ENCODE data around the gene ST7. TPM values are rescaled to one million over a fixed set of nuclear protein-coding genes. Genes with fewer than 3 reads are reported as not detected.
"Not testable (repeated sequence)": the region's sequence is repeated elsewhere in the genome, so short reads cannot be mapped to it uniquely, and the experiment has no call there.

The ST7 gene
- total RNA-seq, 2 experiments from 2014 or later, result 5.2 to 5.9 TPM

DNA sequence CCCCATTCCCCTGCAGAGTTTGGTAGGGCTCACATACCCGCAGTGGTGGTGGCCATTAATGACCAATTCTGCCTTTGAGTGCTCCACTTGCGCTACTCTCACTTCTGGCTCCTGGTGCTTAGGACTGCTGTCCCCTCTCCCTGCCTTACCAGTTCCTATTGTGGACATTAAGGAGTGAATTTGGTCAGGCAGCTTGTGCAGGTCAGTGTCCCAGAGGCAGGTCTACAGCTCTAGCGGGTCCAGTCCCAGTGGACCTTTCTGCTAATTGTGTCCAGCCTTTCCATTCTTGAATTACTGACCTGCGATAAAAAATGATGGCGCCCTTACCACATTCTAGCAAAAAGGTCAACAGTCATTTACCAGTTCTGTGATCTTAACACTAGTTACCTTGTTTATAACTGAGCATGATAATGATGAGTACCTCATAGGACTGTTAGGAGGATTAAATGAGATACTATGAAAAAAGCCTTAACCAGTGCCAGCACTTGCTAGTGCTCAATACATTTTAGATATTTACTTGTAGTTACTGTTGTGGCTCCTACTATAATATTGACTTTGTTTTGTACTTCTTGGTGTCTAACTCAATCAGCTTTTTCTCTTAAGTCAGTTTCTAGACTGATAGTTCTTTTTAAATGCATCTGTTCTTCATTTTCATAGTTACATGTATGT lies 14.1 kb downstream of the ST7 start:
- ChIA-PET POLR2A (interaction anchor here (0.7 kb wide), 1 partner anchor 10 kb away, joined by 3 read pairs; no protein-coding TSS in a partner anchor), CTCF (interaction anchor here (0.8 kb wide), 1 partner anchor 37 kb away, joined by 4 read pairs; no protein-coding TSS in a partner anchor)
- H3K27ac Mint-ChIP-seq, result no peak overlapping the region
- H3K4me1 Mint-ChIP-seq (ENCODE audit: low read depth), result peaks cover 8% of the 10 kb centered on the region
- no peaks in the 10 kb centered on the region for H3K36me3 Mint-ChIP-seq (ENCODE audit: low read depth)
- no peaks in the 10 kb centered on the region for H3K9me3 Mint-ChIP-seq (ENCODE audit: insufficient read depth)
- no peak for DNase-seq
- no peak overlapping the region for H3K4me3 Mint-ChIP-seq
- ATAC-seq, result no peak
- peaks cover 3% of the 10 kb centered on the region for H3K27me3 Mint-ChIP-seq (ENCODE audit: low read depth)

DNA sequence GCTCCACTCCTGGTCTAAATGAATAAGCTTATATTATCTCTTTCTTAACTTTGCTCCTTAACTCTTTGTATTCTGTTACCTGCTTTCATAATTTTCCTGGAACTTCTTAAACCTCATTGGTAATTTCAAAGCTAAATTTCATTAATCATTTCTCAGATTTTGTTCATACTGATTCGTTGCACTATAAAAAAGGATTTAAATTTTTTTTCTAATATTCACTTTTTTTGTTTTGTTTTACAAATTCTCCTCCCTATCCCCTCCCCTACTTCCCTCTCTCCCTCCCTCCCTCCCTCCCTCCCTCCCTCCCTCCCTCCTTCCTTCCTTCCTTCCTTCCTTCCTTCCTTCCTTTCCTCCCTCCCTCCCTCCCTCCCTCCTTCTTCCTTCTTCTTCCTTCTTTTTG lies 14.7 kb downstream of the ST7 start:
- POLR2A ChIA-PET, result interaction anchor here (0.7 kb wide), 1 partner anchor 11 kb away, joined by 3 read pairs; no protein-coding TSS in a partner anchor
- peaks cover 6% of the 10 kb centered on the region for H3K4me1 Mint-ChIP-seq (ENCODE audit: low read depth)
- DNase-seq (no peak), ATAC-seq (no peak)
- CTCF ChIA-PET, result interaction anchor here (0.7 to 0.8 kb wide), 2 partner anchors 38 to 41 kb away, joined by 3 to 4 read pairs; no protein-coding TSS in a partner anchor
- no peaks in the 10 kb centered on the region for H3K36me3 Mint-ChIP-seq (ENCODE audit: low read depth)
- no peak overlapping the region for H3K27ac Mint-ChIP-seq
- H3K9me3 Mint-ChIP-seq (ENCODE audit: insufficient read depth), result no peaks in the 10 kb centered on the region
- H3K27me3 Mint-ChIP-seq (ENCODE audit: low read depth), result peaks cover 3% of the 10 kb centered on the region
- H3K4me3 Mint-ChIP-seq, result no peak overlapping the region

DNA sequence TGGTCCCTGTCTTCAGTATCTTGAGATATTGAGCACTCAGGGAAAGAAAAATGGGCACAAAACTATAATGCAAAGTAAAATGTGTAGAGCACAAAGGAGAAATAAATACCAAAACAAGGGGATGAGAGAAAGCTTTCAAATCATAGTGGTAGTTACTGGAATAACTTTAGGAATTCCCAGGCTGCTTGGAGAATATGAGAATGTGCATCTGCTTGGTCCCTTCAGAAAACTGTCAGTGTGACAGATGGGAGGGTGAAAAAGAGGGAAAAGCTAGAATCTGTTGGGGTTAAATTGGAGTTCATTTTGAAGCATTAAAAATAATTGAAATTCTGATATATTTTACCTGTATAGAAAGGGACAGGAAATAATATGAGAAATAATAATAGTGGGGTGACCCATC lies 15.3 kb downstream of the ST7 start:
- no peak overlapping the region for H3K4me3 Mint-ChIP-seq
- no peaks in the 10 kb centered on the region for H3K36me3 Mint-ChIP-seq (ENCODE audit: low read depth)
- no peak overlapping the region for H3K27ac Mint-ChIP-seq
- POLR2A ChIA-PET, result no interaction called here
- H3K4me1 Mint-ChIP-seq (ENCODE audit: low read depth), result peaks cover 6% of the 10 kb centered on the region
- CTCF ChIA-PET, result no interaction called here
- DNase-seq (no peak), ATAC-seq (no peak)
- H3K9me3 Mint-ChIP-seq (ENCODE audit: insufficient read depth), result no peaks in the 10 kb centered on the region
- peaks cover 3% of the 10 kb centered on the region for H3K27me3 Mint-ChIP-seq (ENCODE audit: low read depth)

DNA sequence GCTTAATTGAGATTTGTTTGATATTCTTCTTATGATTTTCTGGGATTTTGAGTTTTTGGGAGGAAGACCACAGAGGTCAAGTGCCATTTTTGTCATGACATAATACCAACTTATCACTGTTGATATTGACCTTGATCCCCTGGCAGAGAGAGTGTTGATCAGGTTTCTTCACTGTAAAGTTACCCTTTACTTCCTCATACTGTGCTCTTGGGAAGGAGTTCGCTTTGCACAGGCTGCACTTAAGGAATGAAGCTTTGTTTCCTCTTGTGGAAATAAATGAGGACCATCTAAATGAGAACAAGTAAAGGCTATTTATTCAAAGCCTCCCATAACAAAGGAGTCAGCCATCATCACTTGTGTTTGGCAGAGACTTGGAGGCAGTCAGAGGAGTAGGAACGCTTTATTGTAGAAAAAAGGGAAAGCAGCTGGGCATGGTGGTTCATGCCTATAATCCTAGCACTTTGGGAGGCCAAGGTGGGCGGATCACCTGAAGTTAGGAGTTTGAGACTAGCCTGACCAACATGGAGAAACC lies 16.1 kb downstream of the ST7 start:
- Mint-ChIP-seq H3K4me3 (no peak overlapping the region), H3K36me3 (ENCODE audit: low read depth) (no peaks in the 10 kb centered on the region), H3K27ac (no peak overlapping the region), H3K9me3 (ENCODE audit: insufficient read depth) (no peaks in the 10 kb centered on the region), H3K4me1 (ENCODE audit: low read depth) (peaks cover 6% of the 10 kb centered on the region), H3K27me3 (ENCODE audit: low read depth) (peaks cover 3% of the 10 kb centered on the region)
- POLR2A ChIA-PET, result no interaction called here
- ATAC-seq, result no peak
- DNase-seq, result no peak
- CTCF ChIA-PET, result interaction anchor here (1.0 kb wide), 1 partner anchor 16 kb away, joined by 6 read pairs; no protein-coding TSS in a partner anchor

DNA sequence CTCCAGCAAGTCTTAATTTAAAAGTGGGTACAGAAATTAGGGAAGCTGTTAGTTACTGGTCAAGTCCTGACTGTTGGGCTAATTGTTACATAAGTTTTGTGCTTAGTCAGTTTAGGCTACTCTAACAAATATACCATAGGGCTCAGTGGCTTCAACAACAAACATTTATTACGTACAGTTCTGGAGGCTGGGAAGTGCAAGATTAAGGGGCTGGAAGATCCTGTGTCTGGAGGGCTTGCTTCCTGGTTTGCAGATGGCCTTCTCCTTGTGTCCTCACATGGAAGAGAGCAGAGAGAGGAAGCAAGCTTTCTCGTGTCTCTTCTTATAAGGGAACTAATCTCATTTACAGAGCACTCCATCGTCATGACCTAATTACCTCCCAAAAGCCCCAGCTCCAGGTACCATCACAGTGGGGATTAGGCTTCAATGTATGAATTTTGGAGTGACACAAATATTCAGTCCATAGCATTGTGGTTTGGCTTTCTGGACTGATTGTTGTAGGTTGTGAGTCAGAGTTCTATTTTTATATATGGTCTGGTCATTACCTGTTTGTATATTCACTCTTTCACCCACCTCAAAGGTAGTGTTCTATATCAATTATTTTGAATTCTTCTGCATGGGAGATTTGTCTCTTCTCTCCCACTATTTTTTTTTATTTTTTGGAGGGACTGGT lies 17.1 kb downstream of the ST7 start:
- DNase-seq, result no peak
- peaks cover 6% of the 10 kb centered on the region for H3K4me1 Mint-ChIP-seq (ENCODE audit: low read depth)
- no peak for ATAC-seq
- H3K4me3 Mint-ChIP-seq, result no peak overlapping the region
- H3K36me3 Mint-ChIP-seq (ENCODE audit: low read depth), result no peaks in the 10 kb centered on the region
- no peaks in the 10 kb centered on the region for H3K9me3 Mint-ChIP-seq (ENCODE audit: insufficient read depth)
- ChIA-PET CTCF (interaction anchor here (0.8 to 2.1 kb wide), 5 partner anchors 13 to 155 kb away, joined by 3 to 6 read pairs (median 3); no protein-coding TSS in a partner anchor), POLR2A (no interaction called here)
- H3K27me3 Mint-ChIP-seq (ENCODE audit: low read depth), result peaks cover 3% of the 10 kb centered on the region
- no peak overlapping the region for H3K27ac Mint-ChIP-seq

DNA sequence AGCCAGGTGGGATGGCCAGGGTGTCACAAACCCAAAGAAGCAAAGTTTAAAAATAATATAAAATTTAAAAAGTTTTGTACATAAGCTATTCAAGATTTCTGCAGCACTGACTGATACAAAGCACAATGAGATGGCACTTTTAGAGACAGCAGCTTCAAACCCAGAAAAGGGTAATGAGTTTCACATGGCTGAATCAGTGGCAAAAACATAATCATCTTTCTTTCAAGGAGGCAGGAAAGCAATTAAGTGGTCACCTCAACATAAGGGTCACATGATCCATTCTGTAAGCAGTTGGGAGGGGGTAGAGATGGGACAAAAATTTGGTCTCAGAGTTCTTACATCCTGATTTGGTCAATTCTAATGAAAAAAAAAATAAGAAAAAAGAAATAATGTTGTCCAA lies 17.9 kb downstream of the ST7 start:
- POLR2A ChIA-PET, result interaction anchor here (1.6 kb wide), 1 partner anchor 18 kb away, joined by 6 read pairs; the partner anchor contains the start of gene ST7
- not testable (repeated sequence) for H3K36me3 Mint-ChIP-seq (ENCODE audit: low read depth); DNase-seq

DNA sequence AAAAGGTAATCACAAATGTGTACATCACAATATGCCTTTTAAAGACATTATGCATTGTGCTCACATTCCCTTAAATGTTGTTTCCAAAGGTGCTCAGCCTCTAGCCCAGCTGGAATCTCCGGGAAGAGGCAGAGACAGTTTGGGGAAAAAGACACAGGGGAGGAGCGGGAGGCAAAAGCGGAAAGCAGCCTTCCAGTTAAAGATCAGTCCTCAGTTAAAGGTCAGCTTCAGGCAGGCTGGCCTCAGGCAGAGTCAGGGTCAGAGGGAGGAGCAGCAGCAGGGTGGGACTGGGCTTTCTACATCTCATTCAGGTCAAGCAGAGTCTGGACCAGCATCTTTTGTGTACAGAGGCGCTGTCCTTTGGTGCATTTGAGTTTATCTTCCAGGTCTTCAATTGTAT lies 18.6 kb downstream of the ST7 start:
- no peaks in the 10 kb centered on the region for H3K36me3 Mint-ChIP-seq (ENCODE audit: low read depth)
- peaks cover 3% of the 10 kb centered on the region for H3K27me3 Mint-ChIP-seq (ENCODE audit: low read depth)
- POLR2A ChIA-PET, result interaction anchor here (1.6 kb wide), 1 partner anchor 18 kb away, joined by 6 read pairs; the partner anchor contains the start of gene ST7
- CTCF ChIA-PET, result interaction anchor here (0.9 to 2.8 kb wide), 8 partner anchors 13 to 154 kb away, joined by 3 to 14 read pairs (median 4); no protein-coding TSS in a partner anchor
- no peak overlapping the region for H3K27ac Mint-ChIP-seq
- DNase-seq (no peak), ATAC-seq (no peak)
- H3K9me3 Mint-ChIP-seq (ENCODE audit: insufficient read depth), result no peaks in the 10 kb centered on the region
- H3K4me3 Mint-ChIP-seq, result no peak overlapping the region
- H3K4me1 Mint-ChIP-seq (ENCODE audit: low read depth), result peaks cover 6% of the 10 kb centered on the region

More for the DNA sequence above, 17.9 kb downstream of the ST7 start:
- not testable (repeated sequence) for H3K4me1 Mint-ChIP-seq (ENCODE audit: low read depth); H3K4me3 Mint-ChIP-seq; ATAC-seq; H3K27me3 Mint-ChIP-seq (ENCODE audit: low read depth); H3K27ac Mint-ChIP-seq; H3K9me3 Mint-ChIP-seq (ENCODE audit: insufficient read depth)
- CTCF ChIA-PET, result interaction anchor here (0.9 to 2.8 kb wide), 6 partner anchors 13 to 155 kb away, joined by 3 to 14 read pairs (median 4); no protein-coding TSS in a partner anchor

DNA sequence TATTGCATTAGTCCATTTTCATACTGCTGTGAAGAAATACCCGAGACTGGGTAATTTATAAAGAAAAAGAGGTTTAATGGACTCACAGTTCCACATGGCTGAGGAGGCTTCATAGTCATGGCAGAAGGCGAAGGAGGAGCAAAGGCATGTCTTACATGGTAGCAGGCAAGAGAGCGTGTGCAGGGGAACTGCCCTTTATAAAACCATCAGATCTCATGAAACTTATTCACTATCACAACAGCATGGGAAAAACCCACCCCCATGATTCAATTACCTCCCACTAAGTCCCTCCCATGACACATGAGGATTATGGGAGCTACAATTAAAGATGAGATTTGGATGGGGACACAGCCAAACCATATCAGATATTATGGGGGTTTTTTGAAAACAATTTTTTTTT lies 21.7 kb downstream of the ST7 start:
- H3K36me3 Mint-ChIP-seq (ENCODE audit: low read depth); POLR2A ChIA-PET; H3K4me3 Mint-ChIP-seq; ATAC-seq; H3K27me3 Mint-ChIP-seq (ENCODE audit: low read depth); H3K4me1 Mint-ChIP-seq (ENCODE audit: low read depth); H3K27ac Mint-ChIP-seq; CTCF ChIA-PET; H3K9me3 Mint-ChIP-seq (ENCODE audit: insufficient read depth); DNase-seq: not testable (repeated sequence)

DNA sequence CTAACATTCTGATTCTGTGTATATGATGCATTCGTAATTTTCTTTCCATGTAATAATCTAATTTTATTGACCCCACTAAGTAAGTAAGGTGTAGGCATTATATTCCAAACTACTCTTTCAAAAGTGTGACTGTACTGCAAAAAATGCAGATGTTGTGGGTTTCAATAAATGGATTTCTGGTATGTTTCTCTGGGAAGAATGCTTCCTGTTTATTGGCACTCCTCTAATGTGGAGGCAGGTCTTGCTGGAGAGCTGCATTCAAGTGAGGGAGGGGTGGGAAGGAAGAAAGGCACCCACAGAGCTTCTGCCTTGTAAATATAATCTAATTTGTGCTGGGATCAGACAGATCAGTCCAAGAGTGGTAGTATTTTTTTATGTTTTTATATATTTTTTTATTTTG lies 23.9 kb downstream of the ST7 start:
- Mint-ChIP-seq H3K27ac (no peak overlapping the region), H3K4me3 (no peak overlapping the region), H3K27me3 (ENCODE audit: low read depth) (no peaks in the 10 kb centered on the region), H3K9me3 (ENCODE audit: insufficient read depth) (no peaks in the 10 kb centered on the region), H3K36me3 (ENCODE audit: low read depth) (no peaks in the 10 kb centered on the region), H3K4me1 (ENCODE audit: low read depth) (no peaks in the 10 kb centered on the region)
- ChIA-PET CTCF (no interaction called here), POLR2A (no interaction called here)
- DNase-seq (no peak), ATAC-seq (no peak)

DNA sequence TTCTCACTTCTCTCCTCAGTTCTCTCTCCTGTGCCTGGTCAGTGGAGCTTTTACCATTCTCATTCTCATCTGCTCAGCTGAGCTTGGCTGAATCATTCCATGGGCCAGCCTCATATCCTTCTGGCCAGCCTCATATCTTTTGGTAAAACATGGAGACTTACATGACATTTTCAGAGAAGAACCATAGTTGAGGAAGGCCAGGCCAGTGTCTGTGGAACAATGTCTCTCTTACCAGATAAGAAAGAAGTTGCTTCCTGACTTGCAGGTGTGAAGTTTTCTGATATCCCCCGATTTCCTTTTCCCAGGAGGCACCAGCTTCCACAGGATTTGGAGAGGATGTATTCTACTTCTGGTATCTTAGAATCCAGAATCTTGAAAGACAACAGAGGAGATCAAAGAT lies 24.7 kb downstream of the ST7 start:
- Mint-ChIP-seq H3K4me1 (ENCODE audit: low read depth) (no peaks in the 10 kb centered on the region), H3K27me3 (ENCODE audit: low read depth) (no peaks in the 10 kb centered on the region), H3K4me3 (no peak overlapping the region), H3K36me3 (ENCODE audit: low read depth) (no peaks in the 10 kb centered on the region), H3K9me3 (ENCODE audit: insufficient read depth) (no peaks in the 10 kb centered on the region), H3K27ac (no peak overlapping the region)
- ATAC-seq, result no peak
- no peak for DNase-seq
- CTCF ChIA-PET, result interaction anchor here (1.6 to 2.5 kb wide), 2 partner anchors 10 to 149 kb away, joined by 5 read pairs; no protein-coding TSS in a partner anchor
- POLR2A ChIA-PET, result no interaction called here

DNA sequence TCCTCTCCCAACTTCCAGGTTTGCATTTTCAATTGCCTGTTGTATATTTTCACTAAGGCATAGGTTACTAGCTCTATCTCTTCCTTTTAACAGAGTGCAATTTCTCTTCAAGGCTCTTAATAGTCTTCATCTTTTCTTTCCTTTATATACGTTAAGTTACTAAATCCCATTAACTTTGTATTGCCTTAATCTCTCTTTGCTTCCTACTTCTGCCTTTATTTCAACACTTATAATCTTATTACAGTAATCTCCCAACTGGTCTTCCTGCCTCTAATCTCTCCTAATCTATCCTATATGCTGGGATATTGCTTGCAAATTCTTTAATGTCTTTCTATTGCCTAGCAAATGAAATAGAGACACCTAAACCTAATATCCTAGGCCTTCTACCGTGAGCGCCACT lies 26.1 kb downstream of the ST7 start:
- ATAC-seq (no peak), DNase-seq (no peak)
- Mint-ChIP-seq H3K9me3 (ENCODE audit: insufficient read depth) (no peaks in the 10 kb centered on the region), H3K36me3 (ENCODE audit: low read depth) (no peaks in the 10 kb centered on the region), H3K4me3 (no peak overlapping the region), H3K27me3 (ENCODE audit: low read depth) (no peaks in the 10 kb centered on the region), H3K27ac (no peak overlapping the region), H3K4me1 (ENCODE audit: low read depth) (no peaks in the 10 kb centered on the region)
- ChIA-PET CTCF (interaction anchor here (1.6 to 2.5 kb wide), 2 partner anchors 9 to 148 kb away, joined by 5 read pairs; no protein-coding TSS in a partner anchor), POLR2A (no interaction called here)

DNA sequence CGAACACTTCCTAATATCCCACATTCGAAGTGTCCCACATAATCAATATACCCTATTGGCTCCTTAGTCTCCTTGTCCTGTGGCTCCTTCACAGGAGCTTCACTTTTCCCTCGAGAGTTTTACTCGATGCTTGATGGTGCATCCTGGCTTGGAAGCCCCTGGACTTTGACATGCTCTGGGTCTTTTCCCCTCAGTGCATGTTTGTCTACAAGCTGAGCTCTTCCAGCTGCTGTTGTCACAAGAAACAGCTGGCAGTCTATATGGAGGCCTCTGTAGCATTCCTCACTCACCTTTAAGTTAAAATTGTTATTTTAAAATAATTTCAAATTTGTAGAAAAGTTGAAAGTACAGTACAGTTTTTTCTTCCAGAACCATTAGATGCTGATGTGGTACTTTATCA lies 27.1 kb downstream of the ST7 start:
- no peaks in the 10 kb centered on the region for H3K9me3 Mint-ChIP-seq (ENCODE audit: insufficient read depth)
- no peak for DNase-seq
- H3K4me3 Mint-ChIP-seq, result no peak overlapping the region
- H3K36me3 Mint-ChIP-seq (ENCODE audit: low read depth), result no peaks in the 10 kb centered on the region
- ChIA-PET POLR2A (no interaction called here), CTCF (interaction anchor here (2.5 kb wide), 1 partner anchor 8 kb away, joined by 5 read pairs; no protein-coding TSS in a partner anchor)
- ATAC-seq, result no peak
- H3K27me3 Mint-ChIP-seq (ENCODE audit: low read depth), result no peaks in the 10 kb centered on the region
- H3K4me1 Mint-ChIP-seq (ENCODE audit: low read depth), result no peaks in the 10 kb centered on the region
- H3K27ac Mint-ChIP-seq, result no peak overlapping the region
